ENCODE data around the gene ZNF44.

- TF ChIP-seq CTCF (IDR thresholded peaks at IDR 0.05) (no peak), POLR2A (IDR thresholded peaks at IDR 0.05) (no peak), EP300 (IDR thresholded peaks at IDR 0.05) (no peak)
Observed at GRCh38 chr19:12260861-12261260, 33.8 kb downstream of the ZNF44 start.
